Measurements from ENCODE around the gene CDK2.

DNA sequence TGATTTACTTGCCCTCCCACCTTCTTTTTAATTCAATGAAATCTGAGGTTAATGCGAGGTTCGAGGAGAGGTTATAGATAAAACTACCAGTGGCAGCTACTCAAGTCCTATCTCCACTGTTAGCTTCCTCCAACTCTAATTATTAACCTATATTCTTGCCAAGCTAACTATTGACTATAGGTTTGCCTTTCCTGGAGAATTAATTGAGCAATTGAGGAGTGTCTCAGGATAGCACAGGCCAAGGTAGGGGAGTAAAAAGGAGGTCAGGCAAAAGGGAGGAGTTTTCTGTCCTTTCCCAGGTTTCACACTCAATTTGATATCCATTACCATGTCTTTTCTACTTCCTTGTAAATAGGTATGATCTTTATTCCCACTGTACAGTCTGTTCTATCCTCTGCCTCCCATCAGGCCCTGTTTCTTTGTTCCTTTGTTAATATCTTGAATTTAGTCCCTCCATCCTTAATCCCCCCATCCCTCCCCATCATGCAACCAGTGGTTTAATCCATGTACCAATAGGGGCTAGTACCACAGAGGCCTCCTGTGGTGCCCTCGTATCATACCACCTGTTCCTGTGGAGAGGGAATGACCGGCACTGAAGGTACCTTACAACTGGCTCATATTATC lies 26.7 kb downstream of the CDK2 start:
- TF ChIP-seq, protein P1, sequence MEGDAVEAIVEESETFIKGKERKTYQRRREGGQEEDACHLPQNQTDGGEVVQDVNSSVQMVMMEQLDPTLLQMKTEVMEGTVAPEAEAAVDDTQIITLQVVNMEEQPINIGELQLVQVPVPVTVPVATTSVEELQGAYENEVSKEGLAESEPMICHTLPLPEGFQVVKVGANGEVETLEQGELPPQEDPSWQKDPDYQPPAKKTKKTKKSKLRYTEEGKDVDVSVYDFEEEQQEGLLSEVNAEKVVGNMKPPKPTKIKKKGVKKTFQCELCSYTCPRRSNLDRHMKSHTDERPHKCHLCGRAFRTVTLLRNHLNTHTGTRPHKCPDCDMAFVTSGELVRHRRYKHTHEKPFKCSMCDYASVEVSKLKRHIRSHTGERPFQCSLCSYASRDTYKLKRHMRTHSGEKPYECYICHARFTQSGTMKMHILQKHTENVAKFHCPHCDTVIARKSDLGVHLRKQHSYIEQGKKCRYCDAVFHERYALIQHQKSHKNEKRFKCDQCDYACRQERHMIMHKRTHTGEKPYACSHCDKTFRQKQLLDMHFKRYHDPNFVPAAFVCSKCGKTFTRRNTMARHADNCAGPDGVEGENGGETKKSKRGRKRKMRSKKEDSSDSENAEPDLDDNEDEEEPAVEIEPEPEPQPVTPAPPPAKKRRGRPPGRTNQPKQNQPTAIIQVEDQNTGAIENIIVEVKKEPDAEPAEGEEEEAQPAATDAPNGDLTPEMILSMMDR (IDR thresholded peaks at IDR 0.05), result no peak
- no peak for TF ChIP-seq POLR2A (IDR thresholded peaks at IDR 0.05)

Measured in adrenal gland (tissue), 5 donors.